HepG2 (cell line): ENCODE measurements around the gene PPP4R1. TPM values are rescaled to one million over a fixed set of nuclear protein-coding genes. Genes with fewer than 3 reads are reported as not detected.
A peak's percentile ranks its signal among the peaks of the same experiment; 100 is the strongest.

ENCODE experiments used
- ATAC-seq: fragments of 200-7000 bp; cut with Tn5 transposase; 3 replicates; pipeline ENCODE4 v1.9.1; 2020; ENCODE audit warnings: mild to moderate bottlenecking, moderate library complexity
- BruUV-seq: library from RNA; stranded (reverse); fragments of 400-500 nt; replicated peaks from 2 replicates; lab custom pipeline; 2021; lab: Mats Ljungman, UMichigan
- CTCF ChIA-PET: fragments of 300-600 bp; formaldehyde crosslinking; extraction: SDS; loops from one replicate; lab custom pipeline; 2021; ENCODE audit warnings: low total read pairs, inconsistent platforms, low intra/inter-chr PET ratio; lab: Yijun Ruan, JAX
- POLR2A ChIA-PET: fragments of 350-600 bp; sonication (Branson Sonifier 250); formaldehyde crosslinking; loops from one replicate; lab custom pipeline; 2020; ENCODE audit warnings: antibody characterized with exemption, inconsistent platforms; lab: Yijun Ruan, JAX
- DNase-seq: peaks from one replicate; pipeline ENCODE4 v3.0.0-alpha.2; 2015; ENCODE audit warnings: low spot score
- FAIRE-seq: peaks from 3 replicates; lab custom pipeline; 2011; peaks lifted over from hg19 to GRCh38; lab: Jason Lieb, UNC
- H2AFZ ChIP-seq: one replicate; pipeline ENCODE4 v1.6.1; 2011; ENCODE audit warnings: low read length, inconsistent platforms
- H3K27ac ChIP-seq: fragments of 300-600 bp; 3 replicates; pipeline ENCODE4 v1.8.0; 2011; ENCODE audit warnings: mixed run types, mild to moderate bottlenecking, mixed read lengths, low read length, inconsistent platforms; ENCODE audit not compliant: insufficient read depth; ENCODE audit errors: extremely low read length
- H3K27me3 ChIP-seq, 2 experiments: fragments of 200-600 bp in 1 of 2; 2 replicates in 1 of 2; 3 replicates in 1 of 2; pipeline versions ENCODE4 v1.6.0 to v1.8.0; 2011; ENCODE audit warnings: low read length in 2 of 2, mild to moderate bottlenecking in 2 of 2, moderate library complexity in 2 of 2, inconsistent platforms in 1 of 2; ENCODE audit not compliant: insufficient read depth in 2 of 2, control insufficient read depth in 1 of 2
- H3K36me3 ChIP-seq, 2 experiments: fragments of 200-600 bp in 1 of 2; replicated peaks in 1 of 2; 2 replicates in 1 of 2; 3 replicates in 1 of 2; pipeline versions ENCODE4 v1.5.1 to v1.8.0; 2011; ENCODE audit warnings: low read length in 2 of 2, inconsistent platforms in 1 of 2; ENCODE audit not compliant: insufficient read depth in 2 of 2, control insufficient read depth in 1 of 2
- H3K4me1 ChIP-seq: 2 replicates; pipeline ENCODE4 v1.5.1; 2012; ENCODE audit warnings: low read length, inconsistent platforms; ENCODE audit not compliant: insufficient read depth
- H3K4me2 ChIP-seq: 2 replicates; pipeline ENCODE4 v1.6.0; 2011; ENCODE audit warnings: low read depth, low read length, inconsistent platforms
- H3K4me3 ChIP-seq, 3 experiments: fragments of 200-600 bp in 1 of 3; sonication (generic), shearing (Covaris generic) in 1 of 3; replicated peaks in 1 of 3; 2 replicates each; pipeline ENCODE4 v1.5.1; 2011 to 2016; ENCODE audit warnings: low read length in 3 of 3, inconsistent platforms in 2 of 3, low read depth in 2 of 3, mild to moderate bottlenecking in 2 of 3, control low read depth in 1 of 3, mixed read lengths in 1 of 3; ENCODE audit not compliant: insufficient read depth in 1 of 3
- H3K79me2 ChIP-seq: one replicate; pipeline ENCODE4 v1.6.1; 2011; ENCODE audit warnings: low read length, inconsistent platforms; ENCODE audit not compliant: insufficient read depth
- H3K9ac ChIP-seq: 2 replicates; pipeline ENCODE4 v1.6.0; 2011; ENCODE audit warnings: mild to moderate bottlenecking, low read depth, low read length, inconsistent platforms; ENCODE audit not compliant: insufficient read depth
- H3K9me3 ChIP-seq: 2 replicates; pipeline ENCODE4 v1.5.1; 2012; ENCODE audit warnings: mild to moderate bottlenecking, low read length
- H4K20me1 ChIP-seq: 2 replicates; pipeline ENCODE4 v1.6.0; 2011; ENCODE audit warnings: inconsistent platforms, mild to moderate bottlenecking, low read length, moderate library complexity; ENCODE audit not compliant: insufficient read depth
- ATRX ChIP-seq: sonication (generic); formaldehyde crosslinking; IDR thresholded peaks from 2 replicates; pipeline ENCODE4 v1.4.0; 2020; ENCODE audit warnings: missing genetic modification reagents, borderline replicate concordance
- SMC3 ChIP-seq: IDR thresholded peaks from 2 replicates; pipeline ENCODE4 v1.6.1; 2011; ENCODE audit warnings: low read length, improper control_type of control experiment
- ZNF775 ChIP-seq: sonication (generic); formaldehyde crosslinking; IDR thresholded peaks from 2 replicates; pipeline ENCODE4 v1.4.0; 2020; ENCODE audit warnings: missing genetic modification reagents, mild to moderate bottlenecking, moderate library complexity, borderline replicate concordance
- WGBS: methylation state at CpG from one replicate; pipeline ENCODE4 v1.1.6; 2017; ENCODE audit warnings: low lambda C conversion rate; 5-methylcytosine and 5-hydroxymethylcytosine counted together
- in situ Hi-C: cut with HindIII; loops from 2 replicates; pipeline ENCODE4 v1.10.0; 2017; ENCODE audit warnings: low pct_unique_long_range_greater_than_20kb; ENCODE audit not compliant: extremely low pct_ligation_motif_present
- intact Hi-C: fragments of 100-400 bp; cut with micrococcal nuclease; formaldehyde crosslinking; loops from one replicate; pipeline ENCODE4 v1.10.0; 2022; ENCODE audit not compliant: unreplicated experiment
- polyA plus RNA-seq, 8 experiments: library from polyadenylated mRNA; depleted of rRNA in 3 of 8; stranded (reverse) in 7 of 8; unstranded in 1 of 8; fragments of >200 nt; fragmentation: Illumina TruSeq in 4 of 8; extraction: Trizol in 4 of 8; gene quantifications; 2 replicates each; pipeline versions ENCODE4 v1.2.1 to v1.2.3, GENCODE V29; 2011 to 2016; ENCODE audit warnings: low read depth in 4 of 8, missing spikeins in 1 of 8, mixed read lengths in 1 of 8; ENCODE audit not compliant: insufficient read depth in 1 of 8
- total RNA-seq, 5 experiments: library from RNA; depleted of rRNA; stranded (reverse); fragments of >200 nt; fragmentation: Illumina TruSeq; extraction: Trizol; gene quantifications; 2 replicates each; pipeline ENCODE4 v1.2.3, GENCODE V29; 2016; ENCODE audit warnings: low read depth in 1 of 5
- TF ChIP-seq, protein P1 (sequence below): sonication (generic); formaldehyde crosslinking; IDR thresholded peaks from 2 replicates; pipeline ENCODE4 v1.4.0; 2020; ENCODE audit warnings: missing genetic modification reagents, borderline replicate concordance
- TF ChIP-seq, protein P2 (sequence below): sonication (generic); formaldehyde crosslinking; IDR thresholded peaks from 2 replicates; pipeline ENCODE4 v1.5.0; 2020; ENCODE audit warnings: mild to moderate bottlenecking, missing genetic modification reagents

PPP4R1 gene
- total and polyA plus RNA-seq, 2 of the 13 experiments (the other 11 are each of a cell fraction or from before 2014, with no cell fraction given), result 66.5 to 72.4 TPM

DNA sequence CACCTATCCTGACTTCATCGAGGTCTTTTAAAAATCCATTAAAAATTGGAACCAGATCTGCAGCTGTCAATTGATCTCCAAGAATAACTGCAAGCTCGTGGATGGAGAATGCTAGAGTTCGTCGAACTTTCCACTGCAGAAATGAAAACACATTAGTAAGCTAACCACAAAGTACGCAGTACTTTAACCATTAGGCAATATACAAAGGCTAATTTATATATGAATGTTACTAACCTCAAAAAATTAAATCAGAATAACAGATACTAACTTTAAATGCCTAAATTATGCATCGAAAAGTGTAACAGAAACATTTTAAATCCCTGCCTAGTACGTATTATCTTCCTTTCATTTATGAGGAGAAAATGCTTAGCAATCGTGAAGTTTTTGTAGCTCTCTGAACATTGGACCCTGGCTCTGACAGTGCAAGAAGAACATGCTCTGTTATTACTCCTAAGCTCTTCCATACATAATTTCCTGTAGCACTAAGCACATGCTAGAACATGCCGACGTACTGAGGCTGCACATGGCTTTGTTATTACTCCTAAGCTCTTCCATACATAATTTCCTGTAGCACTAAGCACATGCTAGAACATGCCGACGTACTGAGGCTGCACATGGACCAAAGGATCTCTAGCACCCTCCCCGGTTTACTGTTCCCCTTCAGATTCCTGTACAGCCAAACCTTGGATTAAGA lies 57.0 kb downstream of the PPP4R1 start (continued):
- TF ChIP-seq, protein P1, sequence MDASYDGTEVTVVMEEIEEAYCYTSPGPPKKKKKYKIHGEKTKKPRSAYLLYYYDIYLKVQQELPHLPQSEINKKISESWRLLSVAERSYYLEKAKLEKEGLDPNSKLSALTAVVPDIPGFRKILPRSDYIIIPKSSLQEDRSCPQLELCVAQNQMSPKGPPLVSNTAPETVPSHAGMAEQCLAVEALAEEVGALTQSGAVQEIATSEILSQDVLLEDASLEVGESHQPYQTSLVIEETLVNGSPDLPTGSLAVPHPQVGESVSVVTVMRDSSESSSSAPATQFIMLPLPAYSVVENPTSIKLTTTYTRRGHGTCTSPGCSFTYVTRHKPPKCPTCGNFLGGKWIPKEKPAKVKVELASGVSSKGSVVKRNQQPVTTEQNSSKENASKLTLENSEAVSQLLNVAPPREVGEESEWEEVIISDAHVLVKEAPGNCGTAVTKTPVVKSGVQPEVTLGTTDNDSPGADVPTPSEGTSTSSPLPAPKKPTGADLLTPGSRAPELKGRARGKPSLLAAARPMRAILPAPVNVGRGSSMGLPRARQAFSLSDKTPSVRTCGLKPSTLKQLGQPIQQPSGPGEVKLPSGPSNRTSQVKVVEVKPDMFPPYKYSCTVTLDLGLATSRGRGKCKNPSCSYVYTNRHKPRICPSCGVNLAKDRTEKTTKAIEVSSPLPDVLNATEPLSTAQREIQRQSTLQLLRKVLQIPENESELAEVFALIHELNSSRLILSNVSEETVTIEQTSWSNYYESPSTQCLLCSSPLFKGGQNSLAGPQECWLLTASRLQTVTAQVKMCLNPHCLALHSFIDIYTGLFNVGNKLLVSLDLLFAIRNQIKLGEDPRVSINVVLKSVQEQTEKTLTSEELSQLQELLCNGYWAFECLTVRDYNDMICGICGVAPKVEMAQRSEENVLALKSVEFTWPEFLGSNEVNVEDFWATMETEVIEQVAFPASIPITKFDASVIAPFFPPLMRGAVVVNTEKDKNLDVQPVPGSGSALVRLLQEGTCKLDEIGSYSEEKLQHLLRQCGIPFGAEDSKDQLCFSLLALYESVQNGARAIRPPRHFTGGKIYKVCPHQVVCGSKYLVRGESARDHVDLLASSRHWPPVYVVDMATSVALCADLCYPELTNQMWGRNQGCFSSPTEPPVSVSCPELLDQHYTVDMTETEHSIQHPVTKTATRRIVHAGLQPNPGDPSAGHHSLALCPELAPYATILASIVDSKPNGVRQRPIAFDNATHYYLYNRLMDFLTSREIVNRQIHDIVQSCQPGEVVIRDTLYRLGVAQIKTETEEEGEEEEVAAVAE, result no peak
- TF ChIP-seq SMC3, result no peak
- TF ChIP-seq ATRX, result no peak

- intact Hi-C loops (no loop called here), in situ Hi-C loops (no loop called here)
- FAIRE-seq (no peak), ATAC-seq (no peak), DNase-seq (no peak)
- 92% methylated on average over 4 of the region's 4 CpGs for WGBS
- CTCF ChIA-PET, result no interaction called here
- H4K20me1 ChIP-seq, result no peaks in the 10 kb centered on the region
- no peak overlapping the region for H3K9ac ChIP-seq
- no peak for TF ChIP-seq ZNF775 (CRISPR knock-in tag)
- TF ChIP-seq, protein P2, sequence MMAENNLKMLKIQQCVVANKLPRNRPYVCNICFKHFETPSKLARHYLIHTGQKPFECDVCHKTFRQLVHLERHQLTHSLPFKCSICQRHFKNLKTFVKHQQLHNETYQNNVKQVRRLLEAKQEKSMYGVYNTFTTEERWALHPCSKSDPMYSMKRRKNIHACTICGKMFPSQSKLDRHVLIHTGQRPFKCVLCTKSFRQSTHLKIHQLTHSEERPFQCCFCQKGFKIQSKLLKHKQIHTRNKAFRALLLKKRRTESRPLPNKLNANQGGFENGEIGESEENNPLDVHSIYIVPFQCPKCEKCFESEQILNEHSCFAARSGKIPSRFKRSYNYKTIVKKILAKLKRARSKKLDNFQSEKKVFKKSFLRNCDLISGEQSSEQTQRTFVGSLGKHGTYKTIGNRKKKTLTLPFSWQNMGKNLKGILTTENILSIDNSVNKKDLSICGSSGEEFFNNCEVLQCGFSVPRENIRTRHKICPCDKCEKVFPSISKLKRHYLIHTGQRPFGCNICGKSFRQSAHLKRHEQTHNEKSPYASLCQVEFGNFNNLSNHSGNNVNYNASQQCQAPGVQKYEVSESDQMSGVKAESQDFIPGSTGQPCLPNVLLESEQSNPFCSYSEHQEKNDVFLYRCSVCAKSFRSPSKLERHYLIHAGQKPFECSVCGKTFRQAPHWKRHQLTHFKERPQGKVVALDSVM (CRISPR knock-in tag), result 0 out of 2 replicates have a peak, but pooled peaks have one; percentile 38
- H3K27ac ChIP-seq, result no peak overlapping the region
- H3K9me3 ChIP-seq, result no peaks in the 10 kb centered on the region
- H3K4me1 ChIP-seq, result peaks cover 13% of the 10 kb centered on the region
- H3K36me3 ChIP-seq, result peaks cover 34 to 84% of the 10 kb centered on the region in 2 experiments
- POLR2A ChIA-PET, result no interaction called here
- H3K27me3 ChIP-seq, result no peaks in the 10 kb centered on the region
- no peaks in the 10 kb centered on the region for H3K79me2 ChIP-seq
- H3K4me3 ChIP-seq, result no peak overlapping the region
- H2AFZ ChIP-seq, result no peak overlapping the region
- H3K4me2 ChIP-seq, result no peak overlapping the region
- BruUV-seq, result no TSS peak
These were observed 61.7 kb downstream of the PPP4R1 start for GRCh38 chr18:9552616-9553015.
